22Rv1 (cell line): Measurements from ENCODE around the gene IQCK.

Source experiments
- ZFX ChIP-seq: fragments of 450-650 bp; IDR thresholded peaks from 2 replicates; pipeline ENCODE4 v1.6.1; 2017; ENCODE audit warnings: antibody characterized with exemption, borderline replicate concordance
- TF ChIP-seq, protein P1 (sequence below): fragments of 450-650 bp; IDR thresholded peaks from 2 replicates; pipeline ENCODE4 v1.5.1; 2017; ENCODE audit warnings: mild to moderate bottlenecking

DNA sequence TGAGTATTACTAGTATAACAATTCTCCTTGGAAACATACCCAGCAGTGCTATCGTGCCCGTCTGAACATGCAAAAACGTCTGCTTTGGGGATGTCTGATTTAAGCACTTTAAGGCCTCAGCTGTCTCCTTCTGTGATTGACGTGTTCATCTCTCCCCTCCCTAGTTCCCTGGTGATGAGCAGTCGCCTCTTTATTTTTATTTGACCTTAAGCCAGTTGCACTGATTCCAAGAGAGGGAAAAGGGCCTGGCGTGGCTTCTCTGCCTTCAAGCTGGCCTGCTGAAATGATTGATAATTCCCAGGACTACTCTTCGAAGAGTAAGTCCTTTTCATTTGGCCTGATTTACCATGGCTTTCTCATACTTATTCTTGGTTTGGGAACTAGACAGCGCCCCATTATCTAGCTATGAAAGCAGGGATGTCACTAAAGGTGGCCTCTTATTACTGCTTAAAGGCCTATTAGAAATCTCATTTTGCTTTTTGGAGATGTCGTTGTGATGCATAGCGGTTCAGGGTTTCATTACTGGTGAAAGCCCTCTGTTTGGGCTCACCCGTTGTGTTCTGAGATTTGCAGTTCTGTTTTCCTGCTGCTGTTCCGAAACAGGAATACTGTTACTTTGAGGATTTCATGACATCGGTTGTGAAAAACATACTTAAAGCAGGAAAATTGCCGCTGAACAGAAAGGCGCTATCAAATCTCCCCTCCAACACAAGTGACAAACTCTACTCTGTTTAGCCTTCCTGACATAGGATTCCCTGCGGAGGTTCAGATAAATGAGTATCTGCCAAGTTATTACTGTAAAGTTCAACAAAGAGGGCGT lies 65.5 kb downstream of the IQCK start:
- TF ChIP-seq, protein P1, sequence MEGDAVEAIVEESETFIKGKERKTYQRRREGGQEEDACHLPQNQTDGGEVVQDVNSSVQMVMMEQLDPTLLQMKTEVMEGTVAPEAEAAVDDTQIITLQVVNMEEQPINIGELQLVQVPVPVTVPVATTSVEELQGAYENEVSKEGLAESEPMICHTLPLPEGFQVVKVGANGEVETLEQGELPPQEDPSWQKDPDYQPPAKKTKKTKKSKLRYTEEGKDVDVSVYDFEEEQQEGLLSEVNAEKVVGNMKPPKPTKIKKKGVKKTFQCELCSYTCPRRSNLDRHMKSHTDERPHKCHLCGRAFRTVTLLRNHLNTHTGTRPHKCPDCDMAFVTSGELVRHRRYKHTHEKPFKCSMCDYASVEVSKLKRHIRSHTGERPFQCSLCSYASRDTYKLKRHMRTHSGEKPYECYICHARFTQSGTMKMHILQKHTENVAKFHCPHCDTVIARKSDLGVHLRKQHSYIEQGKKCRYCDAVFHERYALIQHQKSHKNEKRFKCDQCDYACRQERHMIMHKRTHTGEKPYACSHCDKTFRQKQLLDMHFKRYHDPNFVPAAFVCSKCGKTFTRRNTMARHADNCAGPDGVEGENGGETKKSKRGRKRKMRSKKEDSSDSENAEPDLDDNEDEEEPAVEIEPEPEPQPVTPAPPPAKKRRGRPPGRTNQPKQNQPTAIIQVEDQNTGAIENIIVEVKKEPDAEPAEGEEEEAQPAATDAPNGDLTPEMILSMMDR = no peak
- no peak for TF ChIP-seq ZFX
